HT-29 (cell line): ENCODE results near the gene SORBS2. TPM values are rescaled to one million over a fixed set of nuclear protein-coding genes. Genes with fewer than 3 reads are reported as not detected.

Source experiments
- DNase-seq: peaks from one replicate; pipeline ENCODE4 v3.0.0-alpha.2; 2015; ENCODE audit warnings: low spot score
- total RNA-seq: library from RNA; depleted of rRNA; stranded (reverse); fragments of >200 nt; shearing (Covaris generic); gene quantifications from 2 replicates; pipeline ENCODE4 v1.2.3, GENCODE V29; 2014

The SORBS2 gene
- total RNA-seq, 1 experiment from 2014 or later = 3.1 TPM

GRCh38 chr4:185681604-185682003 lies 130.4 kb downstream of the SORBS2 start:
- DNase-seq = no peak

- no peak for DNase-seq
Measured at GRCh38 chr4:185680617-185681016, 131.4 kb downstream of the SORBS2 start.

- no peak for DNase-seq
Measured at GRCh38 chr4:185679523-185679922, 132.5 kb downstream of the SORBS2 start.

- DNase-seq = no peak
Measured at GRCh38 chr4:185677637-185678314, 134.2 kb downstream of the SORBS2 start.

GRCh38 chr4:185672618-185673017 lies 139.4 kb downstream of the SORBS2 start:
- no peak for DNase-seq

GRCh38 chr4:185672151-185672550 lies 139.8 kb downstream of the SORBS2 start:
- no peak for DNase-seq

- DNase-seq = no peak
Measured at GRCh38 chr4:185671496-185671895, 140.5 kb downstream of the SORBS2 start.

GRCh38 chr4:185671066-185671465 lies 140.9 kb downstream of the SORBS2 start:
- DNase-seq = no peak

- no peak for DNase-seq
Measured at GRCh38 chr4:185669288-185669687, 142.7 kb downstream of the SORBS2 start.

GRCh38 chr4:185666156-185666555 lies 145.8 kb downstream of the SORBS2 start:
- DNase-seq = no peak

GRCh38 chr4:185665655-185666054 lies 146.3 kb downstream of the SORBS2 start:
- DNase-seq = no peak

- no peak for DNase-seq
Measured at GRCh38 chr4:185664481-185664880, 147.5 kb downstream of the SORBS2 start.

GRCh38 chr4:185662030-185662778 lies 149.8 kb downstream of the SORBS2 start:
- DNase-seq = no peak

- no peak for DNase-seq
Measured at GRCh38 chr4:185660340-185660739, 151.7 kb downstream of the SORBS2 start.

GRCh38 chr4:185657699-185658098 lies 154.3 kb downstream of the SORBS2 start:
- DNase-seq = no peak

GRCh38 chr4:185657183-185657582 lies 154.8 kb downstream of the SORBS2 start:
- DNase-seq = no peak

- DNase-seq = no peak
Measured at GRCh38 chr4:185656467-185656931, 155.5 kb downstream of the SORBS2 start.

- no peak for DNase-seq
Measured at GRCh38 chr4:185654965-185655554, 156.9 kb downstream of the SORBS2 start.

- no peak for DNase-seq
Measured at GRCh38 chr4:185654311-185654710, 157.7 kb downstream of the SORBS2 start.

GRCh38 chr4:185651851-185652250 lies 160.1 kb downstream of the SORBS2 start:
- no peak for DNase-seq

- DNase-seq = no peak
Measured at GRCh38 chr4:185651137-185651677, 160.8 kb downstream of the SORBS2 start.

GRCh38 chr4:185648631-185649030 lies 163.4 kb downstream of the SORBS2 start:
- DNase-seq = no peak
